Calu3 (cell line): ENCODE results near the gene RHBDF1. TPM values are rescaled to one million over a fixed set of nuclear protein-coding genes. Genes with fewer than 3 reads are reported as not detected.

ENCODE experiments used
- BruUV-seq: library from RNA; stranded (reverse); fragments of 400-500 nt; replicated peaks from 2 replicates; lab custom pipeline; 2021; lab: Mats Ljungman, UMichigan
- CTCF ChIA-PET: fragments of 300-600 bp; sonication (Branson Sonifier 250); formaldehyde crosslinking; loops from one replicate; lab custom pipeline; 2022; ENCODE audit warnings: antibody characterized with exemption; lab: Charles Lee
- DNase-seq: peaks from one replicate; pipeline ENCODE4 v3.0.0; 2022
- H3K27ac Mint-ChIP-seq: one replicate; pipeline ENCODE4 v1.8.0; 2022; ENCODE audit warnings: mixed read lengths; ENCODE audit not compliant: unreplicated experiment
- H3K27me3 Mint-ChIP-seq: one replicate; pipeline ENCODE4 v1.8.0; 2022; ENCODE audit warnings: mixed read lengths; ENCODE audit not compliant: unreplicated experiment
- H3K36me3 Mint-ChIP-seq: one replicate; pipeline ENCODE4 v1.8.0; 2022; ENCODE audit warnings: mild to moderate bottlenecking, moderate library complexity, mixed read lengths; ENCODE audit not compliant: insufficient read depth, unreplicated experiment
- H3K4me1 Mint-ChIP-seq: one replicate; pipeline ENCODE4 v1.8.0; 2022; ENCODE audit warnings: mild to moderate bottlenecking, low read depth, mixed read lengths; ENCODE audit not compliant: unreplicated experiment
- H3K4me3 Mint-ChIP-seq: one replicate; pipeline ENCODE4 v1.8.0; 2022; ENCODE audit warnings: mild to moderate bottlenecking, low read depth, moderate library complexity, mixed read lengths; ENCODE audit not compliant: unreplicated experiment
- H3K9me3 Mint-ChIP-seq: one replicate; pipeline ENCODE4 v1.8.0; 2022; ENCODE audit warnings: low read depth, mixed read lengths; ENCODE audit not compliant: unreplicated experiment
- CTCF ChIP-seq: fragments of 200-600 bp; IDR thresholded peaks from one replicate; pipeline ENCODE4 v1.8.0; 2022; ENCODE audit warnings: antibody characterized with exemption; ENCODE audit not compliant: unreplicated experiment
- intact Hi-C: fragments of 100-400 bp; cut with micrococcal nuclease; formaldehyde crosslinking; loops from one replicate; pipeline ENCODE4 v1.10.0; 2022; ENCODE audit not compliant: unreplicated experiment
- total RNA-seq: library from RNA; stranded (reverse); gene quantifications from 2 replicates; pipeline ENCODE4 v1.2.3, GENCODE V29; 2022

RHBDF1 gene
- total RNA-seq, 1 experiment from 2014 or later, result 60.2 TPM

- no peak overlapping the region for H3K27ac Mint-ChIP-seq
- DNase-seq, result no peak
- BruUV-seq, result no TSS peak
- no peaks in the 10 kb centered on the region for H3K9me3 Mint-ChIP-seq
- intact Hi-C loops, result no loop called here
- TF ChIP-seq CTCF, result no peak
- peaks cover 11% of the 10 kb centered on the region for H3K4me1 Mint-ChIP-seq
- H3K27me3 Mint-ChIP-seq, result no peaks in the 10 kb centered on the region
- peaks cover 24% of the 10 kb centered on the region for H3K36me3 Mint-ChIP-seq
- no peak overlapping the region for H3K4me3 Mint-ChIP-seq
- CTCF ChIA-PET, result no interaction called here
Observed at GRCh38 chr16:114327-114726, 41.9 kb upstream of the RHBDF1 start.

- no peak overlapping the region for H3K27ac Mint-ChIP-seq
- TF ChIP-seq CTCF, result no peak
Observed at GRCh38 chr16:112153-112840, 39.9 kb upstream of the RHBDF1 start.

GRCh38 chr16:106623-107324 is 34.3 kb upstream of the RHBDF1 start:
- CTCF ChIA-PET, result interaction anchor here (0.5 to 2.4 kb wide), 17 partner anchors 10 to 389 kb away, joined by 3 to 32 read pairs (median 4); partner anchors contain the start of genes AXIN1, PGAP6 and POLR3K
- DNase-seq, result peak; percentile 66
- H3K4me1 Mint-ChIP-seq, result no peaks in the 10 kb centered on the region
- no TSS peak for BruUV-seq
- TF ChIP-seq CTCF, result peak; percentile 88
- no peak overlapping the region for H3K4me3 Mint-ChIP-seq
- H3K27ac Mint-ChIP-seq, result no peak overlapping the region
- intact Hi-C loops, result loop anchor here (1.0 kb wide), 1 partner anchor 256 kb away; no protein-coding TSS in a partner anchor
- no peaks in the 10 kb centered on the region for H3K27me3 Mint-ChIP-seq
- H3K36me3 Mint-ChIP-seq, result peaks cover 21% of the 10 kb centered on the region
- no peaks in the 10 kb centered on the region for H3K9me3 Mint-ChIP-seq

More at GRCh38 chr16:112153-112840, 39.9 kb upstream of the RHBDF1 start:
- CTCF ChIA-PET, result no interaction called here
- intact Hi-C loops, result no loop called here
- no peak overlapping the region for H3K4me3 Mint-ChIP-seq
- H3K27me3 Mint-ChIP-seq, result no peaks in the 10 kb centered on the region
- H3K36me3 Mint-ChIP-seq, result peaks cover 25% of the 10 kb centered on the region
- no TSS peak for BruUV-seq
- H3K9me3 Mint-ChIP-seq, result no peaks in the 10 kb centered on the region
- H3K4me1 Mint-ChIP-seq, result peaks cover 11% of the 10 kb centered on the region
- DNase-seq, result no peak

- Mint-ChIP-seq H3K4me1 (no peaks in the 10 kb centered on the region), H3K4me3 (no peak overlapping the region), H3K27ac (no peak overlapping the region), H3K9me3 (no peaks in the 10 kb centered on the region), H3K27me3 (no peaks in the 10 kb centered on the region), H3K36me3 (peaks cover 28% of the 10 kb centered on the region)
- CTCF ChIA-PET, result interaction anchor here (0.6 to 1.6 kb wide), 2 partner anchors 52 to 78 kb away, joined by 3 to 8 read pairs; partner anchors contain the start of gene POLR3K
- DNase-seq, result no peak
- no peak for TF ChIP-seq CTCF
- intact Hi-C loops, result no loop called here
- BruUV-seq, result no TSS peak
Observed at GRCh38 chr16:105521-105920, 33.1 kb upstream of the RHBDF1 start.
